Left lung (tissue), 10 donors: ENCODE measurements around the gene RTKN. TPM values are rescaled to one million over a fixed set of nuclear protein-coding genes. Genes with fewer than 3 reads are reported as not detected.
A peak's percentile ranks its signal among the peaks of the same experiment; 100 is the strongest.

Experiments used
- ATAC-seq: fragments of 200-7000 bp; cut with Tn5 transposase; one replicate; pipeline ENCODE4 v1.9.1; 2020; ENCODE audit warnings: moderate library complexity
- DNase-seq, 4 donors: peaks; one replicate each; pipeline ENCODE4 v3.0.0-alpha.2; 2013 to 2020
- H3K27ac ChIP-seq, 2 donors: fragments of 200-600 bp; sonication (generic) in 1 of 2; one replicate each; pipeline versions ENCODE4 v1.5.0 to v1.8.0; 2020 to 2021
- H3K27me3 ChIP-seq, 2 donors: fragments of 200-600 bp; sonication (generic) in 1 of 2; one replicate each; pipeline versions ENCODE4 v1.5.0 to v1.8.0; 2020 to 2021
- H3K36me3 ChIP-seq, 2 donors: fragments of 200-600 bp; sonication (generic) in 1 of 2; one replicate each; pipeline versions ENCODE4 v1.5.0 to v1.8.0; 2020 to 2021
- H3K4me1 ChIP-seq, 2 donors: fragments of 200-600 bp; one replicate each; pipeline ENCODE4 v1.8.0; 2021
- H3K4me3 ChIP-seq, 2 donors: fragments of 200-600 bp; sonication (generic) in 1 of 2; one replicate each; pipeline versions ENCODE4 v1.5.0 to v1.8.0; 2020 to 2021; ENCODE audit warnings: mild to moderate bottlenecking in 1 of 2
- H3K9me3 ChIP-seq, 2 donors: fragments of 200-600 bp; sonication (generic) in 1 of 2; one replicate each; pipeline versions ENCODE4 v1.5.0 to v1.8.0; 2020 to 2021
- CTCF ChIP-seq, 2 donors: fragments of 200-600 bp; sonication (generic) in 1 of 2; IDR thresholded peaks; one replicate each; pipeline versions ENCODE4 v1.5.0 to v1.8.0; 2021; ENCODE audit warnings: antibody characterized with exemption in 2 of 2
- intact Hi-C, 2 donors: fragments of 100-400 bp; cut with DNase I; formaldehyde crosslinking; loops; one replicate each; pipeline versions ENCODE4 v1.11.2 to v1.14.2; 2022
- polyA plus RNA-seq, 6 donors: library from polyadenylated mRNA; unstranded; fragments of 120-200 nt; gene quantifications; one replicate each; pipeline ENCODE4 v1.2.1, GENCODE V29; 2013; ENCODE audit not compliant: insufficient read length in 6 of 6
- total RNA-seq, 2 donors: library from RNA; stranded (reverse); fragmentation: NEBNext Ultra II Directional; extraction: Animal tissue kit (Norgen Biotek cat#: 25700); gene quantifications; one replicate each; pipeline ENCODE4 v1.2.1, GENCODE V29; 2021
- donor health status: DM: no; HTN: yes; CAD: no.
- donor health status: DM: no; HTN: no; CAD: no.

The RTKN gene
- total and polyA plus RNA-seq, 8 donors: 29.6 to 59.5 (median 51.0) TPM

- ATAC-seq (peak; percentile 97), DNase-seq (peak; percentile 96 to 99 (median 96))
- no peaks in the 10 kb centered on the region for H3K27me3 ChIP-seq
- H3K27ac ChIP-seq: peak within 1 kb of the TSS; percentile 89 to 94
- H3K9me3 ChIP-seq: no peaks in the 10 kb centered on the region
- peaks cover 0 to 38% of the 10 kb centered on the region in 2 donors for H3K36me3 ChIP-seq
- intact Hi-C loops: loop anchor here in 1 of 2 donors (5.0 kb wide), 1 partner anchor 104 kb away; no protein-coding TSS in a partner anchor
- peaks cover 19 to 44% of the 10 kb centered on the region in 2 donors for H3K4me1 ChIP-seq
- peak; percentile 65 to 89 for TF ChIP-seq CTCF (IDR thresholded peaks at IDR 0.05)
- H3K4me3 ChIP-seq: peak within 1 kb of the TSS; percentile 84 to 96
Measured at GRCh38 chr2:74482801-74483674, 41.3 kb upstream of the RTKN start, which contains the start of the genes CCDC142 and TTC31. Gene CCDC142, minus strand, starts transcription at chr2:74482998. Its CDS starts 161 bp downstream, at chr2:74482837. Gene TTC31, plus strand, starts transcription at chr2:74483081. Its CDS starts 15 bp downstream, at chr2:74483096.

- ATAC-seq: peak; percentile 57
- H3K27me3 ChIP-seq: no peaks in the 10 kb centered on the region
- TF ChIP-seq CTCF (IDR thresholded peaks at IDR 0.05): no peak
Measured at GRCh38 chr2:74481961-74482800, 40.4 kb upstream of the RTKN start.

GRCh38 chr2:74481431-74481830 is 39.7 kb upstream of the RTKN start:
- peaks cover 26 to 55% of the 10 kb centered on the region in 2 donors for H3K4me1 ChIP-seq
- intact Hi-C loops: loop anchor here in 1 of 2 donors (5.0 kb wide), 1 partner anchor 106 kb away; no protein-coding TSS in a partner anchor
- no peaks in the 10 kb centered on the region for H3K9me3 ChIP-seq
- no peaks in the 10 kb centered on the region for H3K27me3 ChIP-seq
- DNase-seq (no peak), ATAC-seq (no peak)
- H3K4me3 ChIP-seq: peak overlapping the region; percentile 84 to 96
- peaks cover 0 to 22% of the 10 kb centered on the region in 2 donors for H3K36me3 ChIP-seq
- TF ChIP-seq CTCF (IDR thresholded peaks at IDR 0.05): no peak
- no peak overlapping the region for H3K27ac ChIP-seq

More at GRCh38 chr2:74481961-74482800, 40.4 kb upstream of the RTKN start:
- peak in 2 of 4 donors; percentile 70 to 90 for DNase-seq
- intact Hi-C loops: loop anchor here in 1 of 2 donors (5.0 kb wide), 1 partner anchor 105 kb away; no protein-coding TSS in a partner anchor
- peak overlapping the region; percentile 89 to 94 for H3K27ac ChIP-seq
- H3K9me3 ChIP-seq: no peaks in the 10 kb centered on the region
- H3K36me3 ChIP-seq: peaks cover 0 to 30% of the 10 kb centered on the region in 2 donors
- peak overlapping the region; percentile 84 to 96 for H3K4me3 ChIP-seq
- H3K4me1 ChIP-seq: peaks cover 19 to 48% of the 10 kb centered on the region in 2 donors

- Histone ChIP-seq H3K4me1 (peaks cover 15 to 40% of the 10 kb centered on the region in 2 donors), H3K9me3 (no peaks in the 10 kb centered on the region), H3K27me3 (no peaks in the 10 kb centered on the region), H3K36me3 (peaks cover 0 to 31% of the 10 kb centered on the region in 2 donors), H3K4me3 (no peak overlapping the region), H3K27ac (no peak overlapping the region)
- DNase-seq (peak in 1 of 4 donors; percentile 39), ATAC-seq (no peak)
- TF ChIP-seq CTCF (IDR thresholded peaks at IDR 0.05): no peak
- intact Hi-C loops: no loop called here
Measured at GRCh38 chr2:74474899-74475298, 33.2 kb upstream of the RTKN start.
